Vagina (tissue), 2 donors: ENCODE results near the gene MALRD1.

Experiments used
- POLR2A ChIP-seq, 2 donors: fragments of 450-650 bp; IDR thresholded peaks; one replicate each; pipeline ENCODE4 v1.6.1; 2017; ENCODE audit warnings: antibody characterized with exemption in 2 of 2, mild to moderate bottlenecking in 2 of 2, moderate library complexity in 2 of 2
- TF ChIP-seq, protein P1 (sequence below), 3 experiments: fragments of 450-650 bp in 2 of 3; fragments of 200-600 bp in 1 of 3; sonication (generic) in 1 of 3; IDR thresholded peaks; one replicate each; pipeline ENCODE4 v1.5.1; 2017 to 2019; ENCODE audit warnings: antibody characterized with exemption in 3 of 3, mild to moderate bottlenecking in 2 of 3, moderate library complexity in 2 of 3

- TF ChIP-seq, protein P1, sequence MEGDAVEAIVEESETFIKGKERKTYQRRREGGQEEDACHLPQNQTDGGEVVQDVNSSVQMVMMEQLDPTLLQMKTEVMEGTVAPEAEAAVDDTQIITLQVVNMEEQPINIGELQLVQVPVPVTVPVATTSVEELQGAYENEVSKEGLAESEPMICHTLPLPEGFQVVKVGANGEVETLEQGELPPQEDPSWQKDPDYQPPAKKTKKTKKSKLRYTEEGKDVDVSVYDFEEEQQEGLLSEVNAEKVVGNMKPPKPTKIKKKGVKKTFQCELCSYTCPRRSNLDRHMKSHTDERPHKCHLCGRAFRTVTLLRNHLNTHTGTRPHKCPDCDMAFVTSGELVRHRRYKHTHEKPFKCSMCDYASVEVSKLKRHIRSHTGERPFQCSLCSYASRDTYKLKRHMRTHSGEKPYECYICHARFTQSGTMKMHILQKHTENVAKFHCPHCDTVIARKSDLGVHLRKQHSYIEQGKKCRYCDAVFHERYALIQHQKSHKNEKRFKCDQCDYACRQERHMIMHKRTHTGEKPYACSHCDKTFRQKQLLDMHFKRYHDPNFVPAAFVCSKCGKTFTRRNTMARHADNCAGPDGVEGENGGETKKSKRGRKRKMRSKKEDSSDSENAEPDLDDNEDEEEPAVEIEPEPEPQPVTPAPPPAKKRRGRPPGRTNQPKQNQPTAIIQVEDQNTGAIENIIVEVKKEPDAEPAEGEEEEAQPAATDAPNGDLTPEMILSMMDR (IDR thresholded peaks at IDR 0.05) = no peak
- TF ChIP-seq POLR2A (IDR thresholded peaks at IDR 0.05) = no peak
Measured at GRCh38 chr10:19577807-19578206, 529.2 kb downstream of the MALRD1 start.
